CD4-positive, alpha-beta memory T cell (primary cell): ENCODE data around the gene EGFL6. TPM values are rescaled to one million over a fixed set of nuclear protein-coding genes. Genes with fewer than 3 reads are reported as not detected.
"Not testable (repeated sequence)": the region's sequence is repeated elsewhere in the genome, so short reads cannot be mapped to it uniquely, and the experiment has no call there.

Experiments used
- CTCF ChIA-PET: fragments of 350-600 bp; sonication (Branson Sonifier 250); formaldehyde crosslinking; loops from one replicate; lab custom pipeline; 2021; ENCODE audit warnings: inconsistent platforms; ENCODE audit not compliant: partially characterized antibody; lab: Charles Lee
- POLR2A ChIA-PET: fragments of 350-600 bp; sonication (Branson Sonifier 250); formaldehyde crosslinking; loops from one replicate; lab custom pipeline; 2021; ENCODE audit not compliant: partially characterized antibody; lab: Charles Lee
- DNase-seq, 5 donors: peaks; one replicate each; pipeline versions ENCODE4 v3.0.0 to v3.0.0-alpha.2; 2020 to 2022; ENCODE audit warnings: mixed read lengths in 1 of 5
- H3K27ac ChIP-seq: one replicate; pipeline ENCODE4 v1.7.0; 2013; ENCODE audit warnings: low read depth, low read length
- H3K27me3 ChIP-seq: 2 replicates; pipeline ENCODE4 v1.7.0; 2013; ENCODE audit warnings: mild to moderate bottlenecking, low read length, moderate library complexity; ENCODE audit not compliant: insufficient read depth
- H3K36me3 ChIP-seq: 2 replicates; pipeline ENCODE4 v1.7.0; 2013; ENCODE audit warnings: mild to moderate bottlenecking, low read length, moderate library complexity; ENCODE audit not compliant: insufficient read depth
- H3K4me1 ChIP-seq: 2 replicates; pipeline ENCODE4 v1.7.0; 2013; ENCODE audit warnings: mild to moderate bottlenecking, low read length, moderate library complexity; ENCODE audit not compliant: insufficient read depth
- H3K4me3 ChIP-seq, 2 donors: one replicate each; pipeline ENCODE4 v1.7.0; 2013; ENCODE audit warnings: low read length in 2 of 2, mild to moderate bottlenecking in 1 of 2
- H3K9me3 ChIP-seq, 2 donors: one replicate each; pipeline ENCODE4 v1.7.0; 2013; ENCODE audit warnings: low read length in 2 of 2, control low read depth in 1 of 2; ENCODE audit not compliant: control insufficient read depth in 1 of 2
- H3K27ac Mint-ChIP-seq, 7 donors: one replicate each; pipeline ENCODE4 v1.8.0; 2020 to 2021; ENCODE audit warnings: mixed read lengths in 7 of 7, mild to moderate bottlenecking in 6 of 7, inconsistent platforms in 3 of 7, moderate library complexity in 3 of 7
- H3K27me3 Mint-ChIP-seq, 2 donors: one replicate each; pipeline ENCODE4 v1.8.0; 2020 to 2021; ENCODE audit warnings: mixed read lengths in 2 of 2
- H3K36me3 Mint-ChIP-seq, 2 donors: one replicate each; pipeline ENCODE4 v1.8.0; 2020 to 2021; ENCODE audit warnings: mixed read lengths in 2 of 2, inconsistent platforms in 1 of 2, mild to moderate bottlenecking in 1 of 2
- H3K4me1 Mint-ChIP-seq, 4 donors: one replicate each; pipeline ENCODE4 v1.8.0; 2020 to 2021; ENCODE audit warnings: mixed read lengths in 4 of 4, mild to moderate bottlenecking in 1 of 4
- H3K4me3 Mint-ChIP-seq, 8 donors: one replicate each; pipeline ENCODE4 v1.8.0; 2020 to 2021; ENCODE audit warnings: mixed read lengths in 8 of 8, mild to moderate bottlenecking in 7 of 8, moderate library complexity in 6 of 8, inconsistent platforms in 3 of 8
- H3K9me3 Mint-ChIP-seq, 8 donors: one replicate each; pipeline ENCODE4 v1.8.0; 2020 to 2021; ENCODE audit warnings: mixed read lengths in 8 of 8, mild to moderate bottlenecking in 5 of 8, inconsistent platforms in 3 of 8, moderate library complexity in 1 of 8
- intact Hi-C: fragments of 100-400 bp; cut with micrococcal nuclease; formaldehyde crosslinking; loops from one replicate; pipeline ENCODE4 v1.15.1; 2023
- polyA plus RNA-seq, 2 donors: library from polyadenylated mRNA; unstranded; fragments of 300-500 nt; fragmentation: Illumina TruSeq; gene quantifications; one replicate each; pipeline ENCODE4 v1.2.3, GENCODE V29; 2021
- total RNA-seq, 2 experiments: library from RNA; stranded (reverse); gene quantifications; one replicate each; pipeline ENCODE4 v1.2.3, GENCODE V29; 2021

Gene EGFL6
- total and polyA plus RNA-seq, 4 experiments from 2014 or later, result not detected

GRCh38 chrX:13614154-13614553, 44.8 kb downstream of the EGFL6 start:
- Histone ChIP-seq H3K9me3 (no peaks in the 10 kb centered on the region), H3K27ac (no peak overlapping the region), H3K4me3 (no peak overlapping the region), H3K4me1 (no peaks in the 10 kb centered on the region), H3K36me3 (no peaks in the 10 kb centered on the region), H3K27me3 (no peaks in the 10 kb centered on the region)
- Mint-ChIP-seq H3K27me3 (no peaks in the 10 kb centered on the region), H3K27ac (no peak overlapping the region), H3K9me3 (no peaks in the 10 kb centered on the region), H3K4me1 (peaks cover 0 to 1% (median 0%) of the 10 kb centered on the region in 4 donors), H3K36me3 (no peaks in the 10 kb centered on the region), H3K4me3 (no peak overlapping the region)
- ChIA-PET CTCF (no interaction called here), POLR2A (no interaction called here)
- intact Hi-C loops, result no loop called here
- DNase-seq, result no peak

- no peak overlapping the region for H3K4me3 ChIP-seq
- no peak overlapping the region for H3K27ac ChIP-seq
- intact Hi-C loops, result no loop called here
- no peaks in the 10 kb centered on the region for H3K36me3 ChIP-seq
- no peaks in the 10 kb centered on the region for H3K9me3 ChIP-seq
- ChIA-PET CTCF (no interaction called here), POLR2A (no interaction called here)
- H3K4me3 Mint-ChIP-seq, result no peak overlapping the region
- DNase-seq, result no peak
- H3K4me1 ChIP-seq, result no peaks in the 10 kb centered on the region
- H3K27ac Mint-ChIP-seq, result no peak overlapping the region
- H3K27me3 ChIP-seq, result no peaks in the 10 kb centered on the region
- peaks cover 0 to 2% (median 0%) of the 10 kb centered on the region in 8 donors for H3K9me3 Mint-ChIP-seq
- H3K36me3 Mint-ChIP-seq, result no peaks in the 10 kb centered on the region
- peaks cover 0 to 1% of the 10 kb centered on the region in 2 donors for H3K27me3 Mint-ChIP-seq
- H3K4me1 Mint-ChIP-seq, result no peaks in the 10 kb centered on the region
Measured at GRCh38 chrX:13620207-13620606, 50.8 kb downstream of the EGFL6 start.

DNA sequence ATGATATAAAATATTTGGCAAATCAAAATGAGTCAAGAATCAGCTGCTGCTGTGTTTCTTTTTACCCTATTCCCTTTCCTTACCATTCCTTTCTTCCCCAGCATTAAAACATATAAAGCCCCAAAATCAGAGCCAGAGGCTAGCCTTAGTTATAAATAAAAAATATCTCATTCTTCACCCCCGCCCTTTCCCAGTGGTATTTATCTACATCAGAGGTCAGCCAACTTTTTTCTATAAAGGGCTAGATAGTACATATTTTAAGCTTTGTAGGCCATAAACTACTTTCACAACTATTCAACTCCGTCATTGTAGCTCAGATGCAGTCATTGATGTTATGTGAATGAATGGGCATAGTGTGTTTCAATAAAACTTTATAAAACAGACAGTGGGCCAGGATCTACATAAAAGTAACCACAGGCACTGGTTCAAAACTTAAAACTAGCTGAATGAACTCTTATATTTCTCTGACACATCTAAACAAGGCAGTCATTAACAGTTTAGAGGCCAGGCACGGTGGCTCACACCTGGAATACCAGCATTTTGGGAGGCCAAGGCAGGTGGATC, 53.1 kb downstream of the EGFL6 start:
- H3K36me3 ChIP-seq, result no peaks in the 10 kb centered on the region
- no peaks in the 10 kb centered on the region for H3K27me3 ChIP-seq
- Mint-ChIP-seq H3K27me3 (peaks cover 0 to 1% of the 10 kb centered on the region in 2 donors), H3K9me3 (peaks cover 0 to 2% (median 0%) of the 10 kb centered on the region in 8 donors), H3K4me1 (no peaks in the 10 kb centered on the region), H3K4me3 (no peak overlapping the region), H3K36me3 (no peaks in the 10 kb centered on the region), H3K27ac (no peak overlapping the region)
- intact Hi-C loops, result no loop called here
- H3K4me3 ChIP-seq, result no peak overlapping the region
- H3K4me1 ChIP-seq, result no peaks in the 10 kb centered on the region
- ChIA-PET CTCF (no interaction called here), POLR2A (no interaction called here)
- no peaks in the 10 kb centered on the region for H3K9me3 ChIP-seq
- no peak for DNase-seq
- H3K27ac ChIP-seq, result no peak overlapping the region

- no peak overlapping the region for H3K27ac Mint-ChIP-seq
- H3K36me3 Mint-ChIP-seq, result no peaks in the 10 kb centered on the region
- peaks cover 0 to 22% (median 11%) of the 10 kb centered on the region in 8 donors for H3K9me3 Mint-ChIP-seq
- no peak overlapping the region for H3K4me3 ChIP-seq
- no peak overlapping the region for H3K4me3 Mint-ChIP-seq
- no peaks in the 10 kb centered on the region for H3K27me3 ChIP-seq
- intact Hi-C loops, result no loop called here
- no peaks in the 10 kb centered on the region for H3K36me3 ChIP-seq
- H3K27me3 Mint-ChIP-seq, result peaks cover 0 to 1% of the 10 kb centered on the region in 2 donors
- H3K4me1 Mint-ChIP-seq, result no peaks in the 10 kb centered on the region
- no peak for DNase-seq
- CTCF ChIA-PET, result no interaction called here
- H3K4me1 ChIP-seq, result no peaks in the 10 kb centered on the region
- POLR2A ChIA-PET, result no interaction called here
- H3K27ac ChIP-seq, result no peak overlapping the region
- H3K9me3 ChIP-seq, result no peaks in the 10 kb centered on the region
Measured at GRCh38 chrX:13627306-13627705, 57.9 kb downstream of the EGFL6 start.

DNA sequence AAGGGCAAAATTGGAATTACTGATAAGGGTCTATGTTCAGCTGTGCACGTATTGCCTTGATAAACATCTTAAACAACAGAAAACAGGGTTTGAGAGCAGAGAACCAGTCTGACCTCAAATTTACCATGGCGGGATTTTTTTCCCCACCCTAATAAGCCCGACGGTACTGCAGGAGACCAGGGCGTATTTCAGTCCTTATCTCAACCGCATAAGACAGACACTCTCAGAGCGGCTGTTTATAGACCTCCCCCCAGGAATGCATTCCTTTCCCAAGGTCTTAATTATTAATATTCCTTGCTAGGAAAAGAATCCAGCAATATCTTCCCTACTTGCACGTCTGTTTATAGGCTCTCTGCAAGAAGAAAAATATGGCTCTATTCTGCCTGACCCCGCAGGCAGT, 67.8 kb downstream of the EGFL6 start:
- H3K27ac ChIP-seq, DNase-seq, H3K36me3 ChIP-seq, H3K27me3 ChIP-seq, H3K4me1 Mint-ChIP-seq, H3K27ac Mint-ChIP-seq, H3K4me3 Mint-ChIP-seq, intact Hi-C loops, H3K4me3 ChIP-seq, POLR2A ChIA-PET, H3K4me1 ChIP-seq, H3K9me3 ChIP-seq, H3K27me3 Mint-ChIP-seq, CTCF ChIA-PET, H3K36me3 Mint-ChIP-seq: not testable (repeated sequence)
- H3K9me3 Mint-ChIP-seq, result peaks cover 0 to 25% (median 19%) of the 10 kb centered on the region in 8 donors

DNA sequence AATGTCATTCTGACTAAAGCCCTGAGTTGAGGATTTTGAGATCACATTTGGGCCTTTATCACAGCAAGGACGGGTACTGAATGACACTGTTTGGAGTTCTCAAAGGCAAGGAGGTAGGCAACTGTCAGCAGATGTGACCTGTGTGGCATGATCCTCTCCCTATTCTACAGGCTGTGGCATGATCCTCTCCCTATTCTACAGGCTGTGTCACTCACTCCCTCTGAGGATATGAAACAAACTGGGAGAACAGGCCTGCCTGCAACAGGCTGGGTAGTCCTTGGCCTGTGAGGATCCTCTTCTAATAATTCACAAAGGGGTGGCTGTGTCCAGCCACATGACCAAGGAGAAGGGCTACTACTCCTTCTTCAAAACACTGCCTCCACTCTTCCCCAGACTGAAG, 68.6 kb downstream of the EGFL6 start:
- Mint-ChIP-seq H3K9me3 (peaks cover 0 to 25% (median 19%) of the 10 kb centered on the region in 8 donors), H3K4me3 (no peak overlapping the region), H3K27ac (no peak overlapping the region), H3K36me3 (peaks cover 0 to 8% of the 10 kb centered on the region in 2 donors), H3K27me3 (peaks cover 0 to 6% of the 10 kb centered on the region in 2 donors), H3K4me1 (no peaks in the 10 kb centered on the region)
- Histone ChIP-seq H3K4me3 (no peak overlapping the region), H3K36me3 (no peaks in the 10 kb centered on the region), H3K27me3 (no peaks in the 10 kb centered on the region), H3K4me1 (no peaks in the 10 kb centered on the region), H3K9me3 (no peaks in the 10 kb centered on the region), H3K27ac (no peak overlapping the region)
- DNase-seq, result no peak
- ChIA-PET POLR2A (no interaction called here), CTCF (no interaction called here)
- intact Hi-C loops, result no loop called here

GRCh38 chrX:13638826-13639225, 69.4 kb downstream of the EGFL6 start:
- no peaks in the 10 kb centered on the region for H3K4me1 Mint-ChIP-seq
- H3K36me3 Mint-ChIP-seq, result peaks cover 0 to 8% of the 10 kb centered on the region in 2 donors
- peaks cover 0 to 6% of the 10 kb centered on the region in 2 donors for H3K27me3 Mint-ChIP-seq
- no peaks in the 10 kb centered on the region for H3K4me1 ChIP-seq
- no peaks in the 10 kb centered on the region for H3K9me3 ChIP-seq
- ChIA-PET CTCF (no interaction called here), POLR2A (no interaction called here)
- H3K27me3 ChIP-seq, result no peaks in the 10 kb centered on the region
- H3K4me3 Mint-ChIP-seq, result no peak overlapping the region
- no peak overlapping the region for H3K27ac Mint-ChIP-seq
- peaks cover 0 to 25% (median 19%) of the 10 kb centered on the region in 8 donors for H3K9me3 Mint-ChIP-seq
- no peak overlapping the region for H3K27ac ChIP-seq
- DNase-seq, result no peak
- H3K36me3 ChIP-seq, result no peaks in the 10 kb centered on the region
- intact Hi-C loops, result no loop called here
- no peak overlapping the region for H3K4me3 ChIP-seq
